ENCODE measurements around the gene KPNA1.

KPNA1 gene

DNA sequence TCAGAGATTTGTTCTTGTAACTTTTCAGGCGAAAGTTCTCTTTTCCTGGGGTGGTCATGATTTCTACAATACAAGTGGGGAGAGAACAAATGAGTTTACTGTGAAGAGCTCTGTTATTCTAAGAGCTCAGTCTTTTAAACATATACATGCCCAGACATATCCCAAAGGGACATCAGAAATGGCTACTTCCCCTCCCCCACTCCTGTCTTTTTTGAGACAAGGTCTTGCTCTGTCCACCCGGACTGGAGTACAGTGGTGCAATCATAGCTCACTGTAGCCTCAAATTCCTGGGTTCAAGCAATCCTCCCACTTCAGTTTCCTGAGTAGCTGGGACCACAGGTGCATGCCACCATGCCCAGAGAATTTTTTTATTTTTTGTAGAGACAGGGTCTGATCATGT is 18.2 kb downstream of the KPNA1 start:
- Histone ChIP-seq H3K9ac (no peak overlapping the region), H4K20me1 (peaks cover 62% of the 10 kb centered on the region), H3K4me1 (peaks cover 30% of the 10 kb centered on the region), H3K36me3 (peaks cover 45% of the 10 kb centered on the region), H3K27ac (no peak overlapping the region), H3K4me2 (0 out of 2 replicates have a peak overlapping the region, but pooled peaks have one; percentile 3), H3K4me3 (no peak overlapping the region), H3K9me3 (no peaks in the 10 kb centered on the region), H3K27me3 (no peaks in the 10 kb centered on the region)
- no peak for TF ChIP-seq Cebpa-rat (IDR thresholded peaks at IDR 0.05)

DNA sequence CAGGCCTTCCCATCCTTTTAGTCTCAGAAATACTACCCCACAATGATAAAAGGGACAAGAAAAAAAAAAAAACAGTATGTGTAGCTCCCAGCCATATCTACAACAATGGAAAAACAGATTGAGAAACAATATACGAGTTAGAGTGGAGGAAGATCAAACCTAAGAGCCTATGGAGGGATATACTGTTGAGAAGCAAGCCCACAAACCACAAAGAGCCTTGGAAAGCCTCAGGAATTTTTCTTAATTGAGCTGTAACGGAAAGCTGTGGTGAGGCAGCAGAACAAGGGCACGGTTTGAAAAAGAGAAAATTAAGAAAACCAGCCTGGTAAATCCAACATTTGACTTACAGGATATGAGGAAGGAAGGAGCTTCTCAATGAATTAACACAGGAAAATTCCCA is 21.4 kb downstream of the KPNA1 start:
- TF ChIP-seq Cebpa-rat (IDR thresholded peaks at IDR 0.05): no peak

DNA sequence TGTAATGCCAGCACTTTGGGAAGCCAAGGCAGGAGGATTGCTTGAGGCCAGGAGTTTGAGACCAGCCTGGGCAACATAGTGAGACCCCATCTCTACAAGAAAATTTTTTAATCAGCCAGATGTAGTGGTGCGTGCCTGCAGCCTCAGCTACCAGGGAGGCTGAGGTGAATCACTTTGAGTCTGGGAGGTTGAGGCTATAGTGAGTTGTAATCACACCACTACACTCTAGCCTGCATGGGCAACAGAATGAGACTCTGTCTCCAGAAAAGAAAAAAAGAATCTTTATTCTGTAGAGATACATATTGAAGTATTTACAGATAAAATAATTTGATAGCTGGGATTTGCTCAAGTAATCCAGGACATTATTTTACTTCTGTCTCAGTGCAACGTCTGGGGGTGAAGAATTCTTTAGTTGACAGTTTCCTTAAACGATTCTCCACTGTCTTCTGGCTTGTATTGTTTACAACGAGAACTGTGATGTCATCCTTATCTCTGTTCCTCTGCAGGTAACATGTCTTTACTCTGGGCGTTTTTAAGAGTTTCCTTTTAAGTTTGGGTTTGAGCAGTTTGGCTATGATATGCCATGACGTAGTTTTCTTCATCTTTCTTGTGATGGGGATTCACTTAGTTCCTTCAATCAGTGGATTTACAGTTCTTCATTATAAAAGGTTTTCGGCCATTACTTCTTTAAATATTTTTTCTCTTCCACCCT is 26.3 kb downstream of the KPNA1 start:
- no peaks in the 10 kb centered on the region for H3K27me3 ChIP-seq
- H3K36me3 ChIP-seq: peaks cover 76% of the 10 kb centered on the region
- H3K4me3 ChIP-seq: no peak overlapping the region
- no peak overlapping the region for H3K9ac ChIP-seq
- H3K4me2 ChIP-seq: no peak overlapping the region
- TF ChIP-seq Cebpa-rat (IDR thresholded peaks at IDR 0.05): no peak
- no peaks in the 10 kb centered on the region for H3K9me3 ChIP-seq
- H3K4me1 ChIP-seq: no peaks in the 10 kb centered on the region
- H3K27ac ChIP-seq: no peak overlapping the region
- H4K20me1 ChIP-seq: peaks cover 63% of the 10 kb centered on the region

More for the DNA sequence above, 21.4 kb downstream of the KPNA1 start:
- H3K27me3 ChIP-seq: no peaks in the 10 kb centered on the region
- no peak overlapping the region for H3K4me2 ChIP-seq
- peaks cover 43% of the 10 kb centered on the region for H4K20me1 ChIP-seq
- H3K27ac ChIP-seq: no peak overlapping the region
- H3K9ac ChIP-seq: no peak overlapping the region
- no peak overlapping the region for H3K4me3 ChIP-seq
- H3K9me3 ChIP-seq: no peaks in the 10 kb centered on the region
- peaks cover 20% of the 10 kb centered on the region for H3K4me1 ChIP-seq
- H3K36me3 ChIP-seq: peaks cover 68% of the 10 kb centered on the region

DNA sequence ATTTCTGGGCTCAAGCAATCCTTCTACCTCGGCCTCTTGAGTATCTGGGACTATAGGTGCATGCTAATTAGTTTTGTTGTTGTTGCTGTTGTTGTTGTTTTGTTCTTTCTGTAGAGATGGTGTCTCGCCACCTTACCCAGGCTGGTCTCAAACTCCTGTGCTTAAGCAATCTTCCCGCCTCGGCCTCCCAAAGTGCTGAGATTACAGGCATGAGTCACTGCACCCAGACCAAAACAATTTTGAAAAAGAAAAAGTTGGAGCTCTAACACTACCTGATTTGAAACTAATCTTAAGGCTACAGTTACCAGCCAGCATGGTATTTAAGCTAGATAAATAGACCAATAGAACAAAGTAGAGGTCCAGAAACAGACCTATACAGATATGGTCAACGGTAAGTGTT is 29.8 kb downstream of the KPNA1 start:
- Histone ChIP-seq H3K4me2 (no peak overlapping the region), H3K36me3 (peaks cover 61% of the 10 kb centered on the region), H3K27me3 (no peaks in the 10 kb centered on the region), H3K4me1 (0 out of 2 replicates have a peak, but pooled peaks cover 4% of the 10 kb centered on the region), H3K27ac (no peak overlapping the region), H3K9me3 (no peaks in the 10 kb centered on the region), H4K20me1 (peaks cover 92% of the 10 kb centered on the region), H3K9ac (no peak overlapping the region), H3K4me3 (no peak overlapping the region)
- TF ChIP-seq Cebpa-rat (IDR thresholded peaks at IDR 0.05): no peak

DNA sequence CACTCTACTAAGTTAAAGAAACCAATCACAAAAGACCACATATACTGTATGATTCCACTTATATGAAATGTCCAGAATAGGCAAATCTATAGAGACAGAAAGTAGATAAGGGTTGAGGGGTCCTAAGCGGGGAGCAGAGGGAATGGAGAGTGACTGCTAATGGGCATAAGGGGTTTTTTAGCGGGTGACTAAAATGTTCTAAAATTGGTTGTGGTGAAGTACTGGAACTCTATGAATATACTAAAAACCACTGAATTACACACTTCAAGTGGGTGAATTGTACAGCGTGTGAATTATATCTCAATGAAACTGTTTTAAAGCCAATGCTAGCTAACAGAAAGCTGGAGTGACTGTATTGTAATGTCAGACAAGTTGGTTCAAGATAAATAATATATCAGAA is 33.3 kb downstream of the KPNA1 start:
- Histone ChIP-seq H3K4me3 (no peak overlapping the region), H3K4me2 (no peak overlapping the region), H3K9me3 (no peaks in the 10 kb centered on the region), H3K27ac (no peak overlapping the region), H3K9ac (no peak overlapping the region), H3K27me3 (no peaks in the 10 kb centered on the region), H4K20me1 (peaks cover 99% of the 10 kb centered on the region), H3K4me1 (0 out of 2 replicates have a peak, but pooled peaks cover 4% of the 10 kb centered on the region), H3K36me3 (peaks cover 35% of the 10 kb centered on the region)
- TF ChIP-seq Cebpa-rat (IDR thresholded peaks at IDR 0.05): no peak

DNA sequence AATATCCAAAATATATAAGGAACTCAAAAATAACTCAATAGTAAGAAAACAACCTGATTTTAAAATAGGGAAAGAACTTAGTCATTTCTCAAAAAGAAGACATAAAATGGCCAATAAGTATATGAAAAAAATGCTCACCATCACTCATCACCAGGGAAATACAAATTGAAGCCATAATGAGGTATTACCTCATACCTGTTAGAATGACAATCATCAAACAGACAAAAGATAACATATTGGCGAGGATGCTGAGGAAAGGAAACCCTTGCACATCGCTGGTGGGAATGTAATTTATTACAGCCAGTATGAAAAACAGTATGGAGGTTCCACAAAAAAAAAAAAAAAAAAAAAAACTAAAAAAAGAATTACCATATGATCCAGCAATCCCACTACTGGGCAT is 38.2 kb downstream of the KPNA1 start:
- no peak overlapping the region for H3K4me2 ChIP-seq
- no peak overlapping the region for H3K27ac ChIP-seq
- no peak for TF ChIP-seq Cebpa-rat (IDR thresholded peaks at IDR 0.05)
- no peaks in the 10 kb centered on the region for H3K4me1 ChIP-seq
- H3K27me3 ChIP-seq: no peaks in the 10 kb centered on the region
- H3K9ac ChIP-seq: no peak overlapping the region
- H3K9me3 ChIP-seq: peaks cover 10% of the 10 kb centered on the region; the same call in 1 of the 2 replicates
- H4K20me1 ChIP-seq: peaks cover 99% of the 10 kb centered on the region
- no peak overlapping the region for H3K4me3 ChIP-seq
- peaks cover 21% of the 10 kb centered on the region for H3K36me3 ChIP-seq

DNA sequence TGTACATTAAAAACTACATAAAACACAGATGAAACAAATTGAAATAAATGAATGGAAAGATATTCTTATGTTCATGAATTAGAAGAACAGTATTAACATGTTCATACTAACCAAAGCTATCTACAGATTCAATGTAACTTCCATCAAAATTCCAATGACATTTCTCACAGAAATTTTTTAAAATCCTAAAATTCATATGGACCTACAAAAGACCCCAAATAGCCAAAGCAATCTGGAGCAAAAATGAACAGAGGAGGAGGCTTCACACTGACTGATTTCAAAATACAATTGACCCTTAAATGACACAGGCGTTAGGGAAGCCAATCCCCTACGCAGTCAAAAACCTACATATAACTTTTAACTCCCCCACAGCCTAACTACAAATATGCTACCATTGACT is 39.4 kb downstream of the KPNA1 start:
- peaks cover 6% of the 10 kb centered on the region; the same call in 1 of the 2 replicates for H3K4me1 ChIP-seq
- H3K27ac ChIP-seq: no peak overlapping the region
- peaks cover 10% of the 10 kb centered on the region; the same call in 1 of the 2 replicates for H3K9me3 ChIP-seq
- peaks cover 21% of the 10 kb centered on the region for H3K36me3 ChIP-seq
- H3K4me3 ChIP-seq: no peak overlapping the region
- H4K20me1 ChIP-seq: peaks cover 99% of the 10 kb centered on the region
- TF ChIP-seq Cebpa-rat (IDR thresholded peaks at IDR 0.05): no peak
- no peaks in the 10 kb centered on the region for H3K27me3 ChIP-seq
- no peak overlapping the region for H3K4me2 ChIP-seq
- no peak overlapping the region for H3K9ac ChIP-seq

DNA sequence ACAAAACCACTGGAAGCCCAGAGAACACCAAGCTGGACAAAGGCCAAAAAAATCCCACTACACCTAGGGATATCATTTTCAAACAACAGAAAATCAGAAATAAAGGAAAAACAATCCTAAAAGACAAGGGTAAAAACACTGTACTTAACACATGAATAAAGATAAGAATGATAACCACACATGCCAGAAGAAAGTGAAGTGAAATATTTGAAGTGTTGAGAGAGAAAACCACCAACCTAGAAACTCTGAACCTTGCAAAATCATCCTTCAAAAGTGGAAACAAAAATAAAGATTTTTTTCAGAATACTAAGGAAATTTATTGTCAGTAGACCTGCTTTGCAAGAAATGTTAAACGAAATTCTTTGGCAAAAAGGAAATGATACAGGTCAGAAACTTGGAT is 45.1 kb downstream of the KPNA1 start:
- H3K9me3 ChIP-seq: no peaks in the 10 kb centered on the region
- no peak for TF ChIP-seq Cebpa-rat (IDR thresholded peaks at IDR 0.05)
- peaks cover 16% of the 10 kb centered on the region for H3K4me1 ChIP-seq
- peaks cover 89% of the 10 kb centered on the region for H4K20me1 ChIP-seq
- H3K4me3 ChIP-seq: no peak overlapping the region
- H3K27me3 ChIP-seq: no peaks in the 10 kb centered on the region
- H3K27ac ChIP-seq: no peak overlapping the region
- peaks cover 32% of the 10 kb centered on the region for H3K36me3 ChIP-seq
- no peak overlapping the region for H3K4me2 ChIP-seq
- no peak overlapping the region for H3K9ac ChIP-seq

DNA sequence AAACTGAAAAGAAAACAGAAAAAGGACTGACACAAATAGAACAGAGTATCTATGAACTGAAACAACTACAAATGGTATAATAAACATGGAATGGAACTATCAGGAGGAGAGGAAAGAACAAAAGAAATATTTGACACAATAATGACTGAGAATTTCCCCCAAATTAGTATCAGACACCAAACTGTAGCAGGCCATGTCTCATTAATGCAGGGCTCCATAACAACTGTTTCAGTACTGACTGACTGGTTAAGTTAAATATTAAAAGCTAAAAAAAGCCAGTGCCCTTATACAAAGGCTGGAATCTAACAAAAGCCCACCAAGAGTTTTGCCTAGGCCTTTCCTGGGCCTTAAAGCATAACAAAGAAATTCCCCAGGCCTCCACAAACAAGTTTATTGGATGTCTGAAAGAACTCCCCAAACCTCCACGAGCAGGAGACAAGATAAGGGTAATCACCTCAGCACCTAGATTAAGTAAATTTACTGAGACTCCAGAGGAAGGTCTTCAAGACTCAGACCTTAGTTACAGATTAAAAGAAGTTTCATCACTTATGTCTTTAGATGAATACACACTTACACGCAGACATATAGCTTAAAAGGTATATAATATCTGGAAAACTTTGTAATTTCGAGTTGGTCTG is 45.7 kb downstream of the KPNA1 start:
- Histone ChIP-seq H3K27me3 (no peaks in the 10 kb centered on the region), H3K9ac (no peak overlapping the region), H3K4me1 (peaks cover 16% of the 10 kb centered on the region), H3K4me2 (no peak overlapping the region), H4K20me1 (peaks cover 89% of the 10 kb centered on the region), H3K27ac (no peak overlapping the region), H3K4me3 (no peak overlapping the region), H3K36me3 (peaks cover 32% of the 10 kb centered on the region), H3K9me3 (no peaks in the 10 kb centered on the region)
- TF ChIP-seq Cebpa-rat (IDR thresholded peaks at IDR 0.05): no peak

DNA sequence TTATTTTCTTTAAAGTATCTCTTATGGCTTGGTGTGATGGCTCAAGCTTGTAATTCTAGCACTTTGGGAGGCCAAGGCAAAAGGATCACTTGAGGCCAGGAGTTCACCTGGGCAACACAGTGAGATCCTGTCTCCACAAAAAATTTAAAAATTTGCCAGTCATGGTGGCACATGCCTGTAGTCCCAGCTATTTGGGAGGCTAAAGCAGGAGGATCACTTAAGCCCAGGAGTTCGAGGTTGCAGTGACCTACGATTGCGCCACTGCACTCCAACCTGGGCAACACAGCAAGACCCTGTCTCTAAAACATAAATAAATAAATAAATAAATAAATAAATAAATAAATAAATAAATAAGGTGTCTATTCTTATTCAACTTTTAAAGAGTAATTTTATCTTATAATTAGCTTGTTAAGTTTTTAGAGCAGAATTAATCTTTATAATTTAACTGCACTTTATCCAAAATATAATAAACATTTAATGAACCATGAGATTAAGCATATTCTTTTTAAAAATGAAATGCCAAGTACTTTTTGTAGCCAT is 48.0 kb downstream of the KPNA1 start:
- H4K20me1 ChIP-seq: peaks cover 67% of the 10 kb centered on the region
- H3K4me1 ChIP-seq: peaks cover 16% of the 10 kb centered on the region
- H3K9ac ChIP-seq: no peak overlapping the region
- TF ChIP-seq Cebpa-rat (IDR thresholded peaks at IDR 0.05): no peak
- H3K4me2 ChIP-seq: no peak overlapping the region
- H3K9me3 ChIP-seq: no peaks in the 10 kb centered on the region
- H3K27ac ChIP-seq: no peak overlapping the region
- peaks cover 49% of the 10 kb centered on the region for H3K36me3 ChIP-seq
- no peaks in the 10 kb centered on the region for H3K27me3 ChIP-seq
- no peak overlapping the region for H3K4me3 ChIP-seq

Measured in BLaER1 (cell line).